Measurements from ENCODE around the gene PEX14.

- TF ChIP-seq CTCF (IDR thresholded peaks at IDR 0.05; ENCODE audit: insufficient read depth, low read length) (peak; percentile 88), GABPA (IDR thresholded peaks at IDR 0.05; ENCODE audit: low read depth) (no peak), REST (IDR thresholded peaks at IDR 0.05; ENCODE audit: insufficient replicate concordance, low read depth) (no peak), POLR2AphosphoS5 (IDR thresholded peaks at IDR 0.05; ENCODE audit: low read depth) (no peak)
Measured at GRCh38 chr1:10494754-10495474, 20.2 kb downstream of the PEX14 start.

All from HL-60 (cell line).